Measurements from ENCODE around the gene KATNA1. TPM values are rescaled to one million over a fixed set of nuclear protein-coding genes. Genes with fewer than 3 reads are reported as not detected.

Gene KATNA1
- total and polyA plus RNA-seq, 9 of the 15 experiments (the other 6 are each of a cell fraction or from before 2014, with no cell fraction given) = 22.5 to 76.9 (median 45.0) TPM

DNA sequence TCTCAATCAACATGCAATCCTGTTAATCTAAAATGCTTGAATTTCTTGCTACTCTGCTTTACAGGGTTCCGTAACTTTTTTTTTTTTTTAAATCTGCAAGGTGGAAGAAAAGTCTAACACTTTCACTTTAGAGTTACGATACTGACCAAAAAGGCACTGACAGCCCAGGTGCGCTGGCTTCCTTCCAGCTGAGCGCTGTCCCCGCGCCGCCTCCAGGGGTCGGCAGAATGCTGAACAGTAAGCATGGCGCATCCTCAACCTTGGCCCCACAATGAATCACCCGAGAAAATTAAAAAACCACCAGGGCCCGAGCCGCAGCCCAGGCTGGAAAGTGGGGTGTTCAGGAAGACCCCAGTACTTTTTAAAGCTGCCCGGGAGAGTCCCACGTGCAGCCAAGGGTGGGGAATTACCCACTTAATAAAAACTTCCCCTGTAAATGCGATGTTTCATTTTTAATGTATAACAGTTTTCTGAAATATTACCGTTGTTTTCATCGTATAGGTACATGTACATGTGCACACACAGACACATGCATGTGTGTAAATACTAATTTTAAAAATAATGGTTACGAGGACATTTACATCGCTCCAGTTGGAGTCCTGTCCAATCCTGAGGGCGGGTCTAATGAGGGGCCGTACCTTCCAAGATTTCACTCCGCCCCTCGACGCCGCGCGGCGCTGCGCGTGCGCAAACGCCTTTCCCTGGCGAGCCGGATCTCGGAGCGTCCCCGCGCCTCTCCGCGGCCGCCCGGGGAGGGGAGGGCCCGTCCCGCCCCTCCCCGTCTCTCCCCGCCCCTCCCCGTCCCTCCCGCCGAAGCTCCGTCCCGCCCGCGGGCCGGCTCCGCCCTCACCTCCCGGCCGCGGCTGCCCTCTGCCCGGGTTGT lies 82.7 kb downstream of the KATNA1 start, which contains the start of gene GINM1 (continued):
- TF ChIP-seq PKNOX1 (IDR thresholded peaks at IDR 0.05) (peak; percentile 62), NFIX (CRISPR knock-in tag; IDR thresholded peaks at IDR 0.05; ENCODE audit: low read depth) (peak; percentile 69), SP2 (IDR thresholded peaks at IDR 0.05; ENCODE audit: extremely low read depth, low read depth, low read length, poor library complexity, severe bottlenecking) (no peak), SETDB1 (IDR thresholded peaks at IDR 0.05; ENCODE audit: low read length) (no peak), ZBTB2 (IDR thresholded peaks at IDR 0.05) (no peak), FOXK2 (conservative IDR thresholded peaks at IDR 0.05 in 1 of 2, IDR thresholded peaks at IDR 0.05 in 1 of 2; ENCODE audit: low read depth in 2 of 2) (0 out of 4 replicates have a peak, but pooled peaks of 1 of the 2 experiments have one; percentile 30), CXXC5 (CRISPR knock-in tag; IDR thresholded peaks at IDR 0.05) (peak; percentile 47; the same call in 1 of the 2 replicates), TRIM24 (IDR thresholded peaks at IDR 0.05) (0 out of 4 replicates have a peak, but pooled peaks of 1 of the 2 experiments have one; percentile 25), ZNF76 (CRISPR knock-in tag; IDR thresholded peaks at IDR 0.05; ENCODE audit: borderline replicate concordance) (no peak), MCM3 (IDR thresholded peaks at IDR 0.05) (no peak), ZNF644 (tag; IDR thresholded peaks at IDR 0.05; ENCODE audit: low read depth) (no peak), POLR3G (IDR thresholded peaks at IDR 0.05; ENCODE audit: extremely low read depth, insufficient read length, insufficient replicate concordance) (no peak), ETS2 (tag; IDR thresholded peaks at IDR 0.05; ENCODE audit: borderline replicate concordance, poor library complexity, severe bottlenecking) (no peak), SIN3A (IDR thresholded peaks at IDR 0.05; ENCODE audit: borderline replicate concordance in 2 of 2, control insufficient read depth in 1 of 2, low read depth in 2 of 2, low read length in 2 of 2) (peak; percentile 88 to 95), HNRNPK (IDR thresholded peaks at IDR 0.05; ENCODE audit: low read depth, low read length, poor library complexity, severe bottlenecking) (no peak), TSC22D4 (tag; IDR thresholded peaks at IDR 0.05) (no peak)
- TF ChIP-seq, protein P1, sequence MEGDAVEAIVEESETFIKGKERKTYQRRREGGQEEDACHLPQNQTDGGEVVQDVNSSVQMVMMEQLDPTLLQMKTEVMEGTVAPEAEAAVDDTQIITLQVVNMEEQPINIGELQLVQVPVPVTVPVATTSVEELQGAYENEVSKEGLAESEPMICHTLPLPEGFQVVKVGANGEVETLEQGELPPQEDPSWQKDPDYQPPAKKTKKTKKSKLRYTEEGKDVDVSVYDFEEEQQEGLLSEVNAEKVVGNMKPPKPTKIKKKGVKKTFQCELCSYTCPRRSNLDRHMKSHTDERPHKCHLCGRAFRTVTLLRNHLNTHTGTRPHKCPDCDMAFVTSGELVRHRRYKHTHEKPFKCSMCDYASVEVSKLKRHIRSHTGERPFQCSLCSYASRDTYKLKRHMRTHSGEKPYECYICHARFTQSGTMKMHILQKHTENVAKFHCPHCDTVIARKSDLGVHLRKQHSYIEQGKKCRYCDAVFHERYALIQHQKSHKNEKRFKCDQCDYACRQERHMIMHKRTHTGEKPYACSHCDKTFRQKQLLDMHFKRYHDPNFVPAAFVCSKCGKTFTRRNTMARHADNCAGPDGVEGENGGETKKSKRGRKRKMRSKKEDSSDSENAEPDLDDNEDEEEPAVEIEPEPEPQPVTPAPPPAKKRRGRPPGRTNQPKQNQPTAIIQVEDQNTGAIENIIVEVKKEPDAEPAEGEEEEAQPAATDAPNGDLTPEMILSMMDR (IDR thresholded peaks at IDR 0.05 in 2 of 3, conservative IDR thresholded peaks at IDR 0.05 in 1 of 3; ENCODE audit: insufficient read depth in 2 of 3, low read depth in 1 of 3, low read length in 3 of 3) = peak; percentile 88 to 92 (median 90)
- TF ChIP-seq, protein P2, sequence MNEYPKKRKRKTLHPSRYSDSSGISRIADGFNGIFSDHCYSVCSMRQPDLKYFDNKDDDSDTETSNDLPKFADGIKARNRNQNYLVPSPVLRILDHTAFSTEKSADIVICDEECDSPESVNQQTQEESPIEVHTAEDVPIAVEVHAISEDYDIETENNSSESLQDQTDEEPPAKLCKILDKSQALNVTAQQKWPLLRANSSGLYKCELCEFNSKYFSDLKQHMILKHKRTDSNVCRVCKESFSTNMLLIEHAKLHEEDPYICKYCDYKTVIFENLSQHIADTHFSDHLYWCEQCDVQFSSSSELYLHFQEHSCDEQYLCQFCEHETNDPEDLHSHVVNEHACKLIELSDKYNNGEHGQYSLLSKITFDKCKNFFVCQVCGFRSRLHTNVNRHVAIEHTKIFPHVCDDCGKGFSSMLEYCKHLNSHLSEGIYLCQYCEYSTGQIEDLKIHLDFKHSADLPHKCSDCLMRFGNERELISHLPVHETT (CRISPR knock-in tag; conservative IDR thresholded peaks at IDR 0.05 in 1 of 2, IDR thresholded peaks at IDR 0.05 in 1 of 2) = peak in 1 of 2 experiments; percentile 97; a peak in 2 of 4 replicates
